HepG2 (cell line): ENCODE measurements around the gene GOLGA8A. TPM values are rescaled to one million over a fixed set of nuclear protein-coding genes. Genes with fewer than 3 reads are reported as not detected.

ENCODE experiments used
- ATF4 ChIP-seq, 2 experiments: fragments of 450-650 bp in 1 of 2; sonication (generic) in 1 of 2; formaldehyde crosslinking; IDR thresholded peaks; 2 replicates each; pipeline versions ENCODE4 v1.5.0 to v1.8.0; 2020 to 2022; ENCODE audit warnings: mild to moderate bottlenecking in 1 of 2, missing genetic modification reagents in 1 of 2
- ATF7-NPFF ChIP-seq: sonication (generic); formaldehyde crosslinking; IDR thresholded peaks from 2 replicates; pipeline ENCODE4 v1.8.1; 2023; ENCODE audit warnings: mild to moderate bottlenecking, low read depth, missing genetic modification reagents, moderate library complexity
- CHCHD3 ChIP-seq: sonication (generic); formaldehyde crosslinking; IDR thresholded peaks from 2 replicates; pipeline ENCODE4 v1.8.0; 2022; ENCODE audit warnings: mild to moderate bottlenecking, missing genetic modification reagents, moderate library complexity
- E2F2 ChIP-seq: sonication (generic); formaldehyde crosslinking; IDR thresholded peaks from 2 replicates; pipeline ENCODE4 v1.4.0; 2020; ENCODE audit warnings: missing genetic modification reagents, borderline replicate concordance
- ETV5 ChIP-seq: IDR thresholded peaks from 2 replicates; pipeline ENCODE4 v1.6.1; 2018; ENCODE audit warnings: missing biosample characterization, missing genetic modification reagents, inconsistent platforms, borderline replicate concordance
- HDAC2 ChIP-seq: sonication (generic); formaldehyde crosslinking; IDR thresholded peaks from 2 replicates; pipeline ENCODE4 v1.4.0; 2020; ENCODE audit warnings: missing genetic modification reagents
- KMT2B ChIP-seq: IDR thresholded peaks from 2 replicates; pipeline ENCODE4 v1.6.1; 2016; ENCODE audit warnings: missing genetic modification reagents, missing compliant biosample characterization
- NRL ChIP-seq: sonication (generic); formaldehyde crosslinking; IDR thresholded peaks from 2 replicates; pipeline ENCODE4 v1.5.0; 2020; ENCODE audit warnings: missing genetic modification reagents, mild to moderate bottlenecking, moderate library complexity, borderline replicate concordance
- PAWR ChIP-seq: sonication (generic); formaldehyde crosslinking; IDR thresholded peaks from 2 replicates; pipeline ENCODE4 v1.4.0; 2020; ENCODE audit warnings: missing genetic modification reagents, mild to moderate bottlenecking, borderline replicate concordance
- RBFOX2 ChIP-seq: fragments of 200-400 bp; formaldehyde crosslinking; IDR thresholded peaks from 2 replicates; pipeline ENCODE4 v1.6.1; 2017; ENCODE audit warnings: low read depth, mild to moderate bottlenecking, low read length
- RORA ChIP-seq: sonication (generic); formaldehyde crosslinking; IDR thresholded peaks from 2 replicates; pipeline ENCODE4 v1.5.0; 2020; ENCODE audit warnings: mild to moderate bottlenecking, missing genetic modification reagents, moderate library complexity
- ZFX ChIP-seq: sonication (generic); formaldehyde crosslinking; IDR thresholded peaks from 2 replicates; pipeline ENCODE4 v1.4.0; 2020; ENCODE audit warnings: mild to moderate bottlenecking, low read depth, missing genetic modification reagents, moderate library complexity
- ZMYM3 ChIP-seq: sonication (generic); formaldehyde crosslinking; IDR thresholded peaks from 2 replicates; pipeline ENCODE4 v1.5.1; 2020; ENCODE audit warnings: mild to moderate bottlenecking, missing genetic modification reagents
- ZNF101 ChIP-seq: sonication (generic); formaldehyde crosslinking; IDR thresholded peaks from 2 replicates; pipeline ENCODE4 v1.4.0; 2020; ENCODE audit warnings: mild to moderate bottlenecking, low read depth, missing genetic modification reagents, borderline replicate concordance
- ZNF18 ChIP-seq: sonication (generic); formaldehyde crosslinking; IDR thresholded peaks from 2 replicates; pipeline ENCODE4 v1.8.0; 2022; ENCODE audit warnings: mild to moderate bottlenecking, missing genetic modification reagents; ENCODE audit not compliant: insufficient replicate concordance
- ZNF264 ChIP-seq: sonication (generic); formaldehyde crosslinking; IDR thresholded peaks from 2 replicates; pipeline ENCODE4 v1.4.0; 2020; ENCODE audit warnings: missing genetic modification reagents
- ZNF512 ChIP-seq: sonication (generic); formaldehyde crosslinking; IDR thresholded peaks from 2 replicates; pipeline ENCODE4 v1.4.0; 2020; ENCODE audit warnings: mild to moderate bottlenecking, missing genetic modification reagents
- ZNF547 ChIP-seq: sonication (generic); formaldehyde crosslinking; IDR thresholded peaks from 2 replicates; pipeline ENCODE4 v1.5.1; 2020; ENCODE audit warnings: mild to moderate bottlenecking, missing genetic modification reagents
- ZNF747 ChIP-seq: sonication (generic); formaldehyde crosslinking; IDR thresholded peaks from 2 replicates; pipeline ENCODE4 v1.8.1; 2023; ENCODE audit warnings: missing genetic modification reagents, mild to moderate bottlenecking, borderline replicate concordance
- ZSCAN31 ChIP-seq: sonication (generic); formaldehyde crosslinking; IDR thresholded peaks from 2 replicates; pipeline ENCODE4 v1.5.0; 2020; ENCODE audit warnings: low read depth, mild to moderate bottlenecking, missing genetic modification reagents
- polyA plus RNA-seq, 8 experiments: library from polyadenylated mRNA; depleted of rRNA in 3 of 8; stranded (reverse) in 7 of 8; unstranded in 1 of 8; fragments of >200 nt; fragmentation: Illumina TruSeq in 4 of 8; extraction: Trizol in 4 of 8; gene quantifications; 2 replicates each; pipeline versions ENCODE4 v1.2.1 to v1.2.3, GENCODE V29; 2011 to 2016; ENCODE audit warnings: low read depth in 4 of 8, missing spikeins in 1 of 8, mixed read lengths in 1 of 8; ENCODE audit not compliant: insufficient read depth in 1 of 8
- total RNA-seq, 5 experiments: library from RNA; depleted of rRNA; stranded (reverse); fragments of >200 nt; fragmentation: Illumina TruSeq; extraction: Trizol; gene quantifications; 2 replicates each; pipeline ENCODE4 v1.2.3, GENCODE V29; 2016; ENCODE audit warnings: low read depth in 1 of 5

GOLGA8A gene
- total and polyA plus RNA-seq, 2 of the 13 experiments (the other 11 are each of a cell fraction or from before 2014, with no cell fraction given): 17.1 to 43.7 TPM

GRCh38 chr15:34437687-34438086 is at the start of gene GOLGA8A (continued):
- TF ChIP-seq HDAC2 (peak; percentile 36; the same call in 1 of the 2 replicates), PAWR (CRISPR knock-in tag) (no peak), KMT2B (CRISPR knock-in tag) (peak; percentile 61; the same call in 1 of the 2 replicates), ATF4 (CRISPR knock-in tag; IDR thresholded peaks at IDR 0.05) (peak in 1 of 2 experiments; percentile 32; a peak in 1 of 4 replicates), ZNF512 (CRISPR knock-in tag) (no peak), RORA (0 out of 2 replicates have a peak, but pooled peaks have one; percentile 43), E2F2 (CRISPR knock-in tag) (peak; percentile 68; the same call in 1 of the 2 replicates), ZNF264 (peak; percentile 81), ZNF101 (CRISPR knock-in tag) (no peak), ETV5 (CRISPR knock-in tag) (no peak), NRL (CRISPR knock-in tag) (peak; percentile 74; the same call in 1 of the 2 replicates), ZNF547 (peak; percentile 61; the same call in 1 of the 2 replicates), ZFX (CRISPR knock-in tag) (peak; percentile 31; the same call in 1 of the 2 replicates), ZSCAN31 (CRISPR knock-in tag) (peak; percentile 46; the same call in 1 of the 2 replicates), ZMYM3 (CRISPR knock-in tag) (no peak), ZNF747 (0 out of 2 replicates have a peak, but pooled peaks have one; percentile 44), CHCHD3 (CRISPR knock-in tag) (no peak), ZNF18 (no peak), RBFOX2 (0 out of 2 replicates have a peak, but pooled peaks have one; percentile 34), ATF7-NPFF (peak; percentile 51; the same call in 1 of the 2 replicates)
